Nephron progenitor cell (in vitro differentiated cells): ENCODE measurements around the gene HCRTR1.
A peak's percentile ranks its signal among the peaks of the same experiment; 100 is the strongest.
"Not testable (repeated sequence)": the region's sequence is repeated elsewhere in the genome, so short reads cannot be mapped to it uniquely, and the experiment has no call there.

ENCODE experiments used
- DNase-seq: peaks from one replicate; pipeline ENCODE4 v3.0.0; 2021
- H3K27ac Mint-ChIP-seq: 2 replicates; pipeline ENCODE4 v1.8.0; 2021; ENCODE audit warnings: mild to moderate bottlenecking, moderate library complexity, mixed read lengths
- H3K27me3 Mint-ChIP-seq: 2 replicates; pipeline ENCODE4 v1.8.0; 2021; ENCODE audit warnings: mild to moderate bottlenecking, low read depth, mixed read lengths; ENCODE audit not compliant: poor library complexity
- H3K36me3 Mint-ChIP-seq: 2 replicates; pipeline ENCODE4 v1.8.0; 2021; ENCODE audit warnings: low read depth, mixed read lengths
- H3K4me1 Mint-ChIP-seq: 2 replicates; pipeline ENCODE4 v1.8.0; 2021; ENCODE audit warnings: mixed read lengths
- H3K4me3 Mint-ChIP-seq: 2 replicates; pipeline ENCODE4 v1.8.0; 2021; ENCODE audit warnings: mild to moderate bottlenecking, moderate library complexity, mixed read lengths
- H3K9me3 Mint-ChIP-seq: 2 replicates; pipeline ENCODE4 v1.8.0; 2021; ENCODE audit warnings: mild to moderate bottlenecking, moderate library complexity, mixed read lengths
- CTCF ChIP-seq: fragments of 200-600 bp; sonication (generic); IDR thresholded peaks from 2 replicates; pipeline ENCODE4 v1.5.0; 2021; ENCODE audit warnings: antibody characterized with exemption

The HCRTR1 gene

DNA sequence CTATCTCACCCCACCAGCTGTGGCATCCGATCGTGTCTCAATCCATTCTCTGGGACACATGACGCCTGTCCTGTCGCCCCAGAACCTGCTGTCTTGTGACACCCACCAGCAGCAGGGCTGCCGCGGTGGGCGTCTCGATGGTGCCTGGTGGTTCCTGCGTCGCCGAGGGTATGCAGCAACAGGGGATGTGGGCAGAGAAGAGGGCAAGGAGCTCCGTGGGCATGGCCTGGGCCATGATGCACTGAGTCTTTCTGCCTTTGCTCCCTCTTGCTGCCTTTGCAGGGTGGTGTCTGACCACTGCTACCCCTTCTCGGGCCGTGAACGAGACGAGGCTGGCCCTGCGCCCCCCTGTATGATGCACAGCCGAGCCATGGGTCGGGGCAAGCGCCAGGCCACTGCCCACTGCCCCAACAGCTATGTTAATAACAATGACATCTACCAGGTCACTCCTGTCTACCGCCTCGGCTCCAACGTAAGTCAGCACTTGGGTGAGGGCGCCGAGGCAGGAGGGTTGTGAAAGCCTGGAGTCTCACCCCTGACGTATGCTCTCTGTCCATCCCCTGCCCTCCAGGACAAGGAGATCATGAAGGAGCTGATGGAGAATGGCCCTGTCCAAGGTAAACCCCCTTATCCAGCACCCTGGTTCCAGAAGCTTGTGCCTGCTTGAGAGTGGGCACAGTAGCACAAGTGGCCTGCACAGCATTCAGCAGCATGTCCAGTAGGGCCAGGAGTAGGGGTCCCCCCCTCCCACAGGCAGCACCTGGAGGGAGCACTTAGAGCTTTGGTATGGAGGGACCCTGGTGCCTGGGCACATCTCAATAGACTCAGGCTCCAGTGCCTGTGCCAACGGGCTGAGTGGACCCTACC lies 32.4 kb upstream of the HCRTR1 start:
- H3K4me1 Mint-ChIP-seq = no peaks in the 10 kb centered on the region
- no peak overlapping the region for H3K4me3 Mint-ChIP-seq
- peaks cover 4% of the 10 kb centered on the region for H3K9me3 Mint-ChIP-seq
- TF ChIP-seq CTCF = no peak
- no peak overlapping the region for H3K27ac Mint-ChIP-seq
- no peak for DNase-seq
- H3K27me3 Mint-ChIP-seq = peaks cover 57% of the 10 kb centered on the region
- no peaks in the 10 kb centered on the region for H3K36me3 Mint-ChIP-seq

GRCh38 chr1:31585736-31586365 lies 31.6 kb upstream of the HCRTR1 start:
- H3K4me1 Mint-ChIP-seq = no peaks in the 10 kb centered on the region

GRCh38 chr1:31586376-31587327 lies 30.8 kb upstream of the HCRTR1 start:
- Mint-ChIP-seq H3K27ac (no peak overlapping the region), H3K36me3 (no peaks in the 10 kb centered on the region)
- no peak for DNase-seq

More at GRCh38 chr1:31585736-31586365, 31.6 kb upstream of the HCRTR1 start:
- Mint-ChIP-seq H3K36me3 (no peaks in the 10 kb centered on the region), H3K4me3 (no peak overlapping the region), H3K27me3 (peaks cover 63% of the 10 kb centered on the region), H3K9me3 (peaks cover 4% of the 10 kb centered on the region), H3K27ac (no peak overlapping the region)
- no peak for TF ChIP-seq CTCF
- DNase-seq = no peak

GRCh38 chr1:31587328-31587699 lies 30.2 kb upstream of the HCRTR1 start:
- not testable (repeated sequence) for DNase-seq, H3K4me3 Mint-ChIP-seq, H3K27ac Mint-ChIP-seq, H3K4me1 Mint-ChIP-seq, H3K9me3 Mint-ChIP-seq, H3K36me3 Mint-ChIP-seq
- H3K27me3 Mint-ChIP-seq = peaks cover 69% of the 10 kb centered on the region

More at GRCh38 chr1:31586376-31587327, 30.8 kb upstream of the HCRTR1 start:
- Mint-ChIP-seq H3K4me1 (no peaks in the 10 kb centered on the region), H3K4me3 (no peak overlapping the region), H3K9me3 (peaks cover 4% of the 10 kb centered on the region), H3K27me3 (peaks cover 66% of the 10 kb centered on the region)
- TF ChIP-seq CTCF = no peak

- H3K4me3 Mint-ChIP-seq = no peak overlapping the region
- peak; percentile 58 for DNase-seq
- peak; percentile 52 for TF ChIP-seq CTCF
- peaks cover 4% of the 10 kb centered on the region for H3K9me3 Mint-ChIP-seq
- H3K4me1 Mint-ChIP-seq = no peaks in the 10 kb centered on the region
- no peaks in the 10 kb centered on the region for H3K36me3 Mint-ChIP-seq
- peaks cover 70% of the 10 kb centered on the region for H3K27me3 Mint-ChIP-seq
- no peak overlapping the region for H3K27ac Mint-ChIP-seq
These were observed 29.6 kb upstream of the HCRTR1 start for GRCh38 chr1:31587720-31588423.
